Measurements from ENCODE around the gene PSMD11.

The PSMD11 gene

GRCh38 chr17:32491371-32492263 is 47.3 kb downstream of the PSMD11 start:
- DNase-seq (ENCODE audit: low read depth): no peak

DNA sequence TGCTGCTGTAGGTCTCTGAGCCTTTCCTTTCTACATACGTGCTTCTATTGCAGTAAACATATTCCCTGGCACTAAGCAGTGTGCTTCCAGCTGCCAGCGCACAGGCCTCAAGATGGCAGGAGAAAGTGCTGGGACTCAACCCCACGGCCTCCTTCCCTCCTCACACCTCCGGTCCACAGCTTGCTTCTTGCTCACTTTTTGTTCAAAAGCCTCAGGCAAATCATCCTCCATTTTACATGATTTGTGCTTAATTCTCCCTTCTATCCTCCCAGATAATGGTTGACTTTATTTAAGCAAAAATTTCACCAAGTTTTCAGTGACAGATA is 47.9 kb downstream of the PSMD11 start:
- DNase-seq (ENCODE audit: low read depth): no peak

- DNase-seq (ENCODE audit: low read depth): no peak
Measured at GRCh38 chr17:32492648-32493289, 48.5 kb downstream of the PSMD11 start.

- DNase-seq (ENCODE audit: low read depth): no peak
Measured at GRCh38 chr17:32493571-32493970, 49.3 kb downstream of the PSMD11 start.

DNA sequence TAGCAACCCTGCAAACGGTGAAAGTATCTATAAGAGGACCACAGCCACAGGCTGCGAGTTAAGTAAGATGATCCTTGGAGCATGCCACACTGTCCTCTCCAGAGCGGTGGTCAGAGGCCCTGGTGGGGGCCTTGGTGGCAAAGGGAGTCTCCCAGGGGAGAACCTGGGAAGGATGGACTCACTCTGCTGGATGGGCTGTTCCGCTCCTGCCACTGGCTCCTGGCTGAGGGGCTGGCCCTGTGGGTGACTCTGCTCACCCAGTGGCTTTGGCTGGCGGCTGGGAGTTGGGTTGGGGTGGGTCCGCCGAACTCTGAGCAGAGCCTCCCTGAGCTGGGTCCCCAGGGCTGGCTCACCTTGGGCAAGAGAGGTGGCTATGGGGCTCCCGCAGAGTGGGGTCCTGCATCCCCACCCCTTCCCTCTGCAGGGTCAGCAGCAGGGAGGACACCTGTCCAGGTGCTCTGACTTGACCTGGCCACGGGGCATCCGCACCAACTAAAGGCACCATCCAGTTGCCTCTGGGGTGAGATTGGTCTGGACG is 49.7 kb downstream of the PSMD11 start:
- DNase-seq (ENCODE audit: low read depth): no peak

DNA sequence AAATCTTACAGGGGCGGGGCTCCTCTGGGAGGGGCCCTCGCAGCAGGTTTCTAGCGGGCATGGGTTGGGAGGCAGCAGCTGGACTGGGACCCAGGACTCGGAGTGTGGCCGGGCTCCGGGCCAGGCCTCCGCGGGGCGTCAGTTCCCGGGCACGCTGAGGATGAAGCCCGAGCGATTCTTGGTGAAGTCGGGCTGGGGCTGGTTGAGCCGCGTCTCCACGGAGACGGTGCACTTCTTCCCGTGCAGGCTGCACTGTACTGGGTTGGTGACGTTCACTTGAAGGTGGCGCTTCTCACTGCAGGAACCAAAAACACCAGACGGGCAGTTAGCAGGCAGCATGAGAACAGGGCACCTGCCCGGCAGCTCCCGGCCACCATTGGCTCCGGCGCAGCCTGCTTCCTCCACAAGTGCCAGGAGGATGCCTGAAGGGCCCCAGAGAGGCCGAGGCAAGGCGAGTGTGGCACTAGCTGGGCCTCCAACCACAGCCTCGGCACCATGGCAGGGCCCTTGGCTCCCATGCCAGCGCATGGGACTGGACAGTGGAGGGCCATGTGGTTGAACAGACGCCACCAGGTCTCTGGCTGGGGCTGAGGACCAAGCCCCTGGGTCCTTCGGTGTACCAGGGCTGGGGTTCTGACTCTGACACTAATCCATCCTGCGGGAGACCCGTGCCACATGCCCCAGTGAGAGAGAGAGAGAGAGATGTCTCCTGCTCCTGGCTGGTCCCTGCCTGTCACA is 50.5 kb downstream of the PSMD11 start:
- no peak for DNase-seq (ENCODE audit: low read depth)

- DNase-seq (ENCODE audit: low read depth): peak; percentile 36
Measured at GRCh38 chr17:32495359-32496231, 51.3 kb downstream of the PSMD11 start.

DNA sequence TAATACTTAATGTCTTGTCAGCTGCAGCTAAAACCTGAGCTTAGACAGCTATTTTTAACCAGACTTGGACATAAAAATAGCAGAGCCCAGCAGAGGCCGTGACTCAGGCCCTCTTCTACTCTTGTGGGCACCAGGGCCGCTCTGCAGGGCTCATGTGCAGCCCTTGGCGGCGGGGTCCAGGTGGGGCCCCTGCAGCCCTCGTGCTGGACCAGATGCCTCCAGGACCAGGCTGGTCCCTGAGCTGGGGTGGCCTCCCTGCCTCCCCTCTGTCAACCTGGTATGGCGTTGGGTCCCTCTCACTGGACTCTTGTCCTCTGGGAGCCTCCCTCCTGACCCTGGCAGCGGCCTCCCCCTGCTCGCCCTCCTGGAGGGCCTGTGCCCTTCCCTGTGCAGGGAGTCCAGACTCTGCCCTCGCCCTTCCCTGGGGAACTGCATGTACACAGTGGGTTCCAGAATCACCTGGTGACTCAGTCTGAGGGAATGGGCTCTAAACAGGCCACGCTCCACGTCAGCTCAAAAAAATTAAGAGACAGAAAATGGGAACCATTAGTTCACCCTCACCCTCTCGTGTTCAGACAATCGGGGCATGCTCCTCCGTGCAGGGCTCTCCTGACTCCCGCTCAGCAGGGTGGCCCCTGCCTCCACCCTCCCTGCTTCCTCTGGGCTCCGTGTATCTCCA is 52.2 kb downstream of the PSMD11 start:
- peak; percentile 93 for DNase-seq (ENCODE audit: low read depth)

GRCh38 chr17:32497431-32498205 is 53.3 kb downstream of the PSMD11 start:
- DNase-seq (ENCODE audit: low read depth): peak; percentile 61

GRCh38 chr17:32498391-32498790 is 54.1 kb downstream of the PSMD11 start:
- no peak for DNase-seq (ENCODE audit: low read depth)

GRCh38 chr17:32502013-32502412 is 57.7 kb downstream of the PSMD11 start:
- no peak for DNase-seq (ENCODE audit: low read depth)

- no peak for DNase-seq (ENCODE audit: low read depth)
Measured at GRCh38 chr17:32502710-32503109, 58.4 kb downstream of the PSMD11 start.

DNA sequence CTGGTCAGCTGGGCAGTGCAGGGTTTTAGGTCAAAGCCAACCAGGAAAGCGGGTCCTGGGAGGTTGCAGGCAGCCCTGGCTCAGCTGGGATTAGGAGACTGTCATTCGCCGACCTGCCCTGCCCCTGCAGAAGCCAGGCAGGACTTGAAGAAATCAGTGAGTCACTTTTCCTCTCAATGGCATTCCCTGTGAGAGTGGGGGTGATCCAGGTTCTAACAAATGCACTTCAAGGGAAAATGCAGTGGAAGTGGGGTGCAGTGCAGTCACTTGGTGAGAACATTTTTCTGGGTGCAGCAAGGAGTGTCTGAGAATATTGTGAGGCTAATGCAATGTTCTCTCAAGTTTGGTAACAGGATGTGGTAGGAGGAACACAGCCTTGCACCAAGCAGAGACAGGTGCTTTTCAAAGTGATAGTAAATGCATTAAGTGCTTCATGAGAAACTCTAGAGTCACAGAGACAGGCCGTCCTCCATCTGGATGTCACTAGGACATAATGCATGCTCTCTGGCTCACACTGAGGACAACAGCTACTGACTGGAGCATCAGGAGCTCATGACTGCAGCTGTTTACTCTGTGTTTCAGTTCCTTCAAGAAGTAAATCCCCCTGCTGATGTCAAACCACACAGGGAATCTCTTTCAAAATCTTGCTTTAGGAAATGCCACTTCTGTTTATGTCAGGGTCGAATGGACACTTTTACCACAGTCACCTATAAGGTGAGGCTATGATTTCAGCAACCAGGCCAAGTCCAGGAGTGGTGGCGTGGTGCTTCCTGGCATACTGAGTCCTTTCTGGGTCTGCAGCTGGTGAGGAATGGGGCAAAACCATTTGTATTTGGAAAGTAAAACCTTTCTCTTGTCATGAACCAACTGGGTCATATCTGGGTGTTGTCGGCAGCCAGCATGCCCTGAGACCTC is 59.2 kb downstream of the PSMD11 start:
- peak; percentile 49 for DNase-seq (ENCODE audit: low read depth)

DNA sequence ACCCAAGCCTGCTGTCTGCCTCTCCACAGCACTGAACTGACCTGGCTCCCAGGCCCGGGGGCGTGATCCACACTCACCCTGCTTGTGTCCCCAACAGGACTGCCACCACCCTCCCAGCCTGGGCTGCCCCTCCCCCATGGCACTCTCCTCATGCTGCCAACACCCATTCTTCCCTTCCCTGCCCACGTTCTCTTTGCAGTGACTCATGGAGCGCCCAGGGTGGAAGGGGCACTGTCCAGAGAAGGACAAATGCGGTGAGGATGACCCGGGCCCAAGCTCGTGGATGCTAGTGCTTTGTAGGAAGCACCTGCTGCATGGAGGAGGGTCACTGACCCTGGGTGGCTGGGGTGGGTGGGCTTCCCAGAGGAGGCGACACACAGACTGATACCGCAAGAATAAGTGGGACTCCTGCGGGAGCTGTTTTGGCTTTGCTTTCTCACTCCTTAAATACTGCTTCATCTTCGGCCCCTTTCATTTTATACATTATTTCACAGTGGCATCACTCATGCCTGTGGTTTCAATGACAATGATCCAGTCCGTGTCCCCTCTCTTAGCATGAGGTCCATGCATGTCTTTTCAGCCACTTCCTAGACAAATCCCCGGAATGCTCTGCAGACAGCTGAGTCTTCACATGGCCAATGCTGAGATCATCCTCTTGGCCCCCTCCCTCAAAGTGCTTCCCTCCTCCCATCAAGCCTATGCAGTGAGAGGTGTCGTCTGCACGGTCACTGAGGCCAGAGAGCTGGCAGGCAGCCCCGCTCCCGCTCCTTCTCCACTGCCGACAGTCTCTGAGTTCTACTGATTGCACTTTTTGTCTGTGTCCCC is 60.1 kb downstream of the PSMD11 start:
- DNase-seq (ENCODE audit: low read depth): peak; percentile 92

DNA sequence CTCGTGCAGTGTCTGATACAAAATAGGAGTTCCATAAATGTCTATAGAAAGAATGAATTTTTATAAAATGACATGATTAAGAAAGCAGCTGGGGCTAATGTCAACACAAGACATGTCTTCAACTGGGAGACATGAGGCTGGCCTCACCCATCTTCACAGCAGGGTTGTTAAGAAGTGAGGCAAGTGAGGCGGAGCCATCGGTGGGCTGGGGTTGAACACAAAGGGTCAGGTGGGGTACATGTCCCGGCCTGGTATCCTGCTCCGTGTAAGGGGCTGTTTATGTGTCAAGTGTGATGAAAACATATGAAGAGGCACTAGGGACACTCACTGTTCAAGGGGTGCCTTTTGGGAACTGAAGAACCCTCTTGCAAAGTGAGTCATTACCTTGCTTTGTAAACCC is 64.6 kb downstream of the PSMD11 start:
- DNase-seq (ENCODE audit: low read depth): no peak

DNA sequence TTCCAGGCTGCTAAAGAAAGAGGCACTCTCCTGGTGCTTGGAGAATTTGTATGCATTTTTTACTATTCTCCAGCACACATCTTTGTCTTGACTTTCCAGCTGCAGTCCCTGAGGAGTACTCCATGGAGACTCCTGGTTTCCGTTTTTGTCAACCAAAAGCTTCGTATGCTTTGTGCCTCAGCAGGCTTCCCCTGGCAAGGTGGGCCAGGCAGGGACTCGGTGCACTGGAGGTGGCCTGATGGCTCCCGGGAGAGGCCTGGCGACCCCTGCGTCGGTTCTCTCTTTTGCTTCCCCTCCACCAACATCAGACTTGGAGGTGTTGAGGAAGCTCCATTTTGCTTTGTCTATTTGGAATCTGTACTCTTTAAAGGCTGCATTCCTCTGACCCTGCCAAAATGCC is 66.2 kb downstream of the PSMD11 start:
- DNase-seq (ENCODE audit: low read depth): no peak

GRCh38 chr17:32512328-32512727 is 68.0 kb downstream of the PSMD11 start:
- no peak for DNase-seq (ENCODE audit: low read depth)

GRCh38 chr17:32513579-32513978 is 69.3 kb downstream of the PSMD11 start:
- DNase-seq (ENCODE audit: low read depth): no peak
